CMK (cell line): ENCODE data around the gene SLC39A11.
A peak's percentile ranks its signal among the peaks of the same experiment; 100 is the strongest.

Source experiments
- DNase-seq: peaks from one replicate; pipeline ENCODE4 v3.0.0-alpha.2; 2010; ENCODE audit warnings: low read depth

SLC39A11 gene

GRCh38 chr17:72749119-72749572 is 343.3 kb downstream of the SLC39A11 start:
- DNase-seq, result no peak

GRCh38 chr17:72747501-72747900 is 345.0 kb downstream of the SLC39A11 start:
- DNase-seq, result no peak

- DNase-seq, result no peak
Observed at GRCh38 chr17:72745241-72745640, 347.2 kb downstream of the SLC39A11 start.

- no peak for DNase-seq
Observed at GRCh38 chr17:72743037-72743467, 349.4 kb downstream of the SLC39A11 start.

GRCh38 chr17:72737151-72737690 is 355.3 kb downstream of the SLC39A11 start:
- no peak for DNase-seq

- DNase-seq, result no peak
Observed at GRCh38 chr17:72735592-72735991, 356.9 kb downstream of the SLC39A11 start.

- no peak for DNase-seq
Observed at GRCh38 chr17:72735048-72735447, 357.4 kb downstream of the SLC39A11 start.

GRCh38 chr17:72734613-72735012 is 357.9 kb downstream of the SLC39A11 start:
- DNase-seq, result no peak

- DNase-seq, result no peak
Observed at GRCh38 chr17:72733619-72734282, 358.7 kb downstream of the SLC39A11 start.

- no peak for DNase-seq
Observed at GRCh38 chr17:72732893-72733618, 359.4 kb downstream of the SLC39A11 start.

GRCh38 chr17:72730077-72730476 is 362.4 kb downstream of the SLC39A11 start:
- DNase-seq, result no peak

GRCh38 chr17:72726936-72727335 is 365.6 kb downstream of the SLC39A11 start:
- no peak for DNase-seq

GRCh38 chr17:72725433-72726068 is 366.9 kb downstream of the SLC39A11 start:
- no peak for DNase-seq

GRCh38 chr17:72724267-72724666 is 368.2 kb downstream of the SLC39A11 start:
- no peak for DNase-seq

- DNase-seq, result no peak
Observed at GRCh38 chr17:72723711-72724110, 368.8 kb downstream of the SLC39A11 start.

- DNase-seq, result no peak
Observed at GRCh38 chr17:72720494-72720825, 372.0 kb downstream of the SLC39A11 start.

- DNase-seq, result peak; percentile 92
Observed at GRCh38 chr17:72719578-72720493, 372.7 kb downstream of the SLC39A11 start.

- DNase-seq, result no peak
Observed at GRCh38 chr17:72719206-72719577, 373.3 kb downstream of the SLC39A11 start.

GRCh38 chr17:72717676-72718075 is 374.8 kb downstream of the SLC39A11 start:
- DNase-seq, result no peak

GRCh38 chr17:72717276-72717675 is 375.2 kb downstream of the SLC39A11 start:
- no peak for DNase-seq

- DNase-seq, result no peak
Observed at GRCh38 chr17:72715906-72716572, 376.4 kb downstream of the SLC39A11 start.
